Right lobe of liver (tissue), 6 donors: ENCODE measurements around the gene PRKCI. TPM values are rescaled to one million over a fixed set of nuclear protein-coding genes. Genes with fewer than 3 reads are reported as not detected.

Experiments used
- ATAC-seq, 4 donors: fragments of 200-7000 bp; cut with Tn5 transposase; one replicate each; pipeline ENCODE4 v1.9.1; 2020; ENCODE audit warnings: mild to moderate bottlenecking in 4 of 4, moderate library complexity in 4 of 4
- DNase-seq, 3 donors: peaks; one replicate each; pipeline ENCODE4 v3.0.0-alpha.2; 2020
- H3K27ac ChIP-seq, 3 donors: fragments of 200-600 bp; one replicate each; pipeline ENCODE4 v1.8.0; 2022
- H3K27me3 ChIP-seq, 2 donors: fragments of 200-600 bp; one replicate each; pipeline ENCODE4 v1.8.0; 2022
- H3K36me3 ChIP-seq, 4 donors: fragments of 200-600 bp; sonication (generic) in 1 of 4; one replicate each; pipeline versions ENCODE4 v1.5.1 to v1.8.0; 2017 to 2022; ENCODE audit warnings: control low read depth in 1 of 4
- H3K4me1 ChIP-seq, 4 donors: fragments of 200-600 bp; sonication (generic) in 1 of 4; one replicate each; pipeline versions ENCODE4 v1.5.1 to v1.8.0; 2017 to 2022; ENCODE audit warnings: control low read depth in 1 of 4
- H3K4me3 ChIP-seq, 3 donors: fragments of 200-600 bp; one replicate each; pipeline ENCODE4 v1.8.0; 2022
- H3K9me3 ChIP-seq, 4 donors: fragments of 200-600 bp; sonication (generic) in 1 of 4; one replicate each; pipeline versions ENCODE4 v1.5.1 to v1.8.0; 2017 to 2022; ENCODE audit warnings: control low read depth in 1 of 4
- CTCF ChIP-seq, 4 donors: fragments of 200-600 bp in 3 of 4; fragments of 450-650 bp in 1 of 4; IDR thresholded peaks; one replicate each; pipeline versions ENCODE4 v1.5.1 to v1.8.0; 2016 to 2022; ENCODE audit warnings: antibody characterized with exemption in 4 of 4, mild to moderate bottlenecking in 2 of 4
- POLR2A ChIP-seq: fragments of 450-650 bp; IDR thresholded peaks from one replicate; pipeline ENCODE4 v1.6.1; 2017; ENCODE audit warnings: antibody characterized with exemption, mild to moderate bottlenecking
- WGBS: methylation state at CpG from one replicate; pipeline ENCODE4 v1.1.6; 2018; ENCODE audit warnings: low coverage, low lambda C conversion rate; ENCODE audit not compliant: insufficient coverage; ENCODE audit errors: missing lambda C conversion rate; 5-methylcytosine and 5-hydroxymethylcytosine counted together
- intact Hi-C, 2 donors: fragments of 100-400 bp; cut with DNase I; formaldehyde crosslinking; loops; one replicate each; pipeline versions ENCODE4 v1.11.2 to v1.14.1; 2022
- total RNA-seq, 6 experiments: library from RNA; depleted of rRNA in 2 of 6; stranded (reverse); fragments of >200 nt in 2 of 6; fragmentation: NEBNext Ultra II Directional in 3 of 6; extraction: Animal tissue kit (Norgen Biotek cat#: 25700) in 3 of 6; gene quantifications; one replicate each; pipeline versions ENCODE4 v1.1.0 to v1.2.4, GENCODE V29; 2016 to 2023
- donor health status: DM: no; HTN: yes; CAD: no.
- donor health status: DM: no; HTN: no; CAD: no.
- donor health status: DM: no; HTN: no; CAD: no.
- donor health status: DM: no; HTN: yes; CAD: no.
- donor health status: DM: no; HTN: yes; CAD: no.

PRKCI gene
- total RNA-seq, 6 experiments from 2014 or later: 8.2 to 15.7 (median 8.9) TPM

DNA sequence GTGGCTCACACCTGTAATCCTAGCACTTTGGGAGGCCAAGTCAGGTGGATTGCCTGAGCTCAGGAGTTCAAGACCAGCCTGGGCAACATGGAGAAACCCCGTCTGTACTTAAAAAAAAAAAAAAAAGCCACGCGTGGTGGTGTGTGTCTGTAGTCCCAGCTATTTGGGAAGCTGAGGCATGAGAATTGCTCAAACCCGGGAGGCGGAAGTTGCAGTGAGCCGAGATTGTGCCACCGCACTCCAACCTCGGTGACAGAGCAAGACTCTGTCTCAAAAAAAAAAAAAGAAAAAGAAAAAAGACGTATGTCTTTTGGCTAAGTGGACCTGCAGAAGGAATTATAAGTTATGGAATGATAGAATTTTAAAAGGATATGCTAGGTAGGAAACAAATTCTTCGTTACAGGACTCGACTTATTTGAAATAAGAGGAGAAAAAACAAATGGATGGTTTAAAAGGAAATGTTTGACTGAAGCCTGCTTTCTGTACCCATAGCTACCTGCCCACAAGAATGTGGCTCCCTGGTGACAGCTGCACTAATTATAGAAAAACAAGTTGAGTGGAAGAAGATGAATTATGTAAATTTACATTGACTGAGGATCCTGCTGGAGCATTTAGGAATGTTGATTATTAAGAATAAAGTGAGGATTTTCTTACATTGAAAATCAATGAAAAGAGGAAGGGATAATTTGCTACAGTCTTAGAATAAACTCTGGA, 99.3 kb downstream of the PRKCI start:
- Histone ChIP-seq H3K4me1 (no peaks in the 10 kb centered on the region), H3K27ac (no peak overlapping the region), H3K36me3 (no peaks in the 10 kb centered on the region), H3K27me3 (no peaks in the 10 kb centered on the region), H3K4me3 (no peak overlapping the region), H3K9me3 (no peaks in the 10 kb centered on the region)
- 88% methylated on average over 11 of the region's 11 CpGs for WGBS
- no peak for DNase-seq
- no peak for ATAC-seq
- TF ChIP-seq POLR2A (no peak), CTCF (IDR thresholded peaks at IDR 0.05) (no peak)
- intact Hi-C loops: no loop called here

GRCh38 chr3:170322566-170323269, 100.5 kb downstream of the PRKCI start:
- no peak for TF ChIP-seq POLR2A
- no peak for TF ChIP-seq CTCF (IDR thresholded peaks at IDR 0.05)
- Histone ChIP-seq H3K4me1 (no peaks in the 10 kb centered on the region), H3K27me3 (no peaks in the 10 kb centered on the region), H3K4me3 (no peak overlapping the region), H3K9me3 (no peaks in the 10 kb centered on the region), H3K36me3 (no peaks in the 10 kb centered on the region), H3K27ac (no peak overlapping the region)
- DNase-seq: no peak
- WGBS: 83% methylated on average over 10 of the region's 10 CpGs
- intact Hi-C loops: no loop called here
- ATAC-seq: no peak

DNA sequence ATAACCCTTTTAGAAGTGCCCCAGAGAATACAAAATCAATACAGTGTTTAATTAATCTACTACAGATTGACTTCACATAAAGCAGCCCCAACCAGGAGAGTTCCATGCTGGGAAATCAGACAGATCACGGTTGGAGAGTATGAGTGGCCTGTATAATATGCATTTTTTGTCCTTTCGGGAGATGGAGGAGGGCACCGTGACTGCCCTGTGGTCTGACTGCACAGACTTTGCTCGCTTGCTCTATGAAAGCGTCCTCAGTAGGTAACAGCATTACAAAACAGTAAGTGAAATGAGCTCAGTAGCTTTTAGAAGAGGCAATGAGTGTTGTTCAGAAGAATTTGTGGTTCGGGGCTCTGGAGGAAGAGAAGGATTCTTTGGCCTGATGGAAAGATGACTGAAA, 101.1 kb downstream of the PRKCI start:
- no peak overlapping the region for H3K4me3 ChIP-seq
- no peak for DNase-seq
- H3K27me3 ChIP-seq: no peaks in the 10 kb centered on the region
- no peak for ATAC-seq
- no peaks in the 10 kb centered on the region for H3K36me3 ChIP-seq
- TF ChIP-seq CTCF (IDR thresholded peaks at IDR 0.05) (no peak), POLR2A (no peak)
- H3K27ac ChIP-seq: no peak overlapping the region
- no peaks in the 10 kb centered on the region for H3K9me3 ChIP-seq
- intact Hi-C loops: no loop called here
- H3K4me1 ChIP-seq: no peaks in the 10 kb centered on the region
- WGBS: 68% methylated on average over 6 of the region's 6 CpGs

DNA sequence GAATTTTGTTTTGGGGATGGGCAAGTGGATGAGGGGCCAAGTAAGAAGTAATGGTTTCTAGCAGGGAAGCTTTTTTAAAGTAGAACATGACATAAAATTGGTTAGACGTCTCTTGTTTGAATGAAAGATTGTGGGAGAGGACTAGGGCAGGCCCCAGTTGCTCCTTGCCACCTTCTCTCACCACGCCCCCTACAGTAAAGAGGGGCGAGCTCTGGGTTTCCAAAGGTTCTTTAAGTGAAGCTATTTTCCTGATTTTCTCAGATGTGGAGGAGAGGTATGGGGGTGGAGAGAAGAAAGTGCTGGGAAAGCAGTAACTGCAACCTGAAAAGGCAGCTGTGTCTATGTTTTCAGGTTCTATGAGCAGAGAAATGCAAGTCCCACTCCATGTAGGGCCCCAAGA, 102.7 kb downstream of the PRKCI start:
- ATAC-seq (no peak), DNase-seq (no peak)
- WGBS: 85% methylated on average over 3 of the region's 3 CpGs
- H3K4me1 ChIP-seq: no peaks in the 10 kb centered on the region
- no peaks in the 10 kb centered on the region for H3K9me3 ChIP-seq
- no peaks in the 10 kb centered on the region for H3K36me3 ChIP-seq
- TF ChIP-seq POLR2A: no peak
- TF ChIP-seq CTCF (IDR thresholded peaks at IDR 0.05): no peak
- intact Hi-C loops: no loop called here
- H3K4me3 ChIP-seq: no peak overlapping the region
- H3K27me3 ChIP-seq: no peaks in the 10 kb centered on the region
- no peak overlapping the region for H3K27ac ChIP-seq
